ENCODE measurements around the gene LAPTM4A.
"Not testable (repeated sequence)": the region's sequence is repeated elsewhere in the genome, so short reads cannot be mapped to it uniquely, and the experiment has no call there.

Gene LAPTM4A

DNA sequence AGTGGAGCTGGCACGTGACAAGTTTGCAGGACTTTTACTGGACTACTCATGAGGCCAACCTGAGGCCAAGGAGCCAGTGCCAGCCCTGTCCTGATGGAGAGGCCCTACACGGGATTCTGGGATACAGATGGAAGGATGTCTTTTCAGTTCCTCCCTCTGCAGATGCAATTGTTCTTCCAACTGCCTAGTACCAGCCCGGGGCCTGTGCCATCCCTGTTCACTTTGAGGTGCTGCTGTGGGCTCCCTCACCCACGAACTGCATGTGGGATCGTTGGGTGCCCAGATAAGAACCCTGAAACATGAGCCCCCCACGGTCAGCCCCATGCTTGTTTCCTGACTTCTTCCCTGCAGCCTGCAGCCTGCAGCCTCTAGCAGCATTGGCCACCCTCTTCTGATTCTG lies 25.3 kb upstream of the LAPTM4A start:
- no peak for DNase-seq (ENCODE audit: low read depth)

GRCh38 chr2:20074901-20075300 lies 23.5 kb upstream of the LAPTM4A start:
- DNase-seq (ENCODE audit: low read depth) = no peak

GRCh38 chr2:20074046-20074648 lies 22.7 kb upstream of the LAPTM4A start:
- not testable (repeated sequence) for DNase-seq (ENCODE audit: low read depth)

DNA sequence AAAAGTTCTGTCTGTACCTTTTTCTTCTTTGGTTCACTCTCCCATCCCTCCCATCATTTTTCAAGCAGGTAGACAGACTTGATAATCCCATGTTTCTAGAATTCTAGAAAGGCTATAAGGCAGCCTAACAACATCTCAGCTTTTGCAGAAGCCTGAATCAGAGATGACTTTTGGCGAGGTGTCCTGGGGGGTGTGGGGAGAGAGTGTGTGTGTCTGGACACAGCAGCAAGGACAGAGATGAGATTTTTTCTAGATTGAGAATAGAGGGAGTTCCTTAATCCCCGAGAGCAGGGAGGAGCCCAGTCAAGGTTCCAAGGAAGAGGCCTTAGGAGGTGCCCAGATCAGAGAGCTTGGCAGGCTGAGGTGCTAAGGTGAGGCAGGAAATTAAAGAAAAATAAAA lies 22.0 kb upstream of the LAPTM4A start:
- DNase-seq (ENCODE audit: low read depth) = no peak

DNA sequence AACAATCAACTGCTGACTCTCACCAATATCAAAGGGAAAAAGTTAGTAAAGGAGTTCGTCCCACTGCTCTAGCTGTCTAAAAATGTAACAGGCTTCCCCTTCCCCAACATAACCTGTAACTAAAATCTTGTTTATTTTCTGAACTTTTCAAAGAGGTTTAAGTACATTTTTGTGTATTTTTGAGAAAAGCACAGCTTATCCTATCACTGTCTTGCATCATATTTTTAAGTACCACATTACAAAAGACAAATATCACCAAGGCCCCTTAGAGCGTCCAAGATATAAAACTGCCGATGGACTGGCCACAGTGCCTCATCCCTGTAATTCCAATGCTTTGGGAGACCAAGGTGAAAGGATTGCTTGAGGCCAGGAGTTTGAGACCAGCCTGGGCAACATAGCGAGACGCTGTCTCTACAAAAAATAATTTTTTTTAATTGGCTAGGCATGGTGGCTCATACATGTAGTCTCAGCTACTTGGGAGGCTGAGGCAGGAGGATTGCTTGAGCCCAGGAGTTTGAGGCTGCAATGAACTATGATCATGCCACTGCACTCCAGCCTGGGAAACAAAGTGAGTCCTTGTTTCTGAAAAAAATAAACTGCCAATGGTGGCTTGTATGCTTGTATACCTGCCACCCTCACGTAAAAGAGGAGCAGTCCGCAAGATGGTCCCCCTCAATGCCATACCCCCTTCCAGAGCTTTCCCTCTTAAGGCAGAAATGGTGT lies 21.2 kb upstream of the LAPTM4A start:
- no peak for DNase-seq (ENCODE audit: low read depth)

GRCh38 chr2:20071397-20072383 lies 20.3 kb upstream of the LAPTM4A start:
- no peak for DNase-seq (ENCODE audit: low read depth)

GRCh38 chr2:20069756-20070155 lies 18.3 kb upstream of the LAPTM4A start:
- no peak for DNase-seq (ENCODE audit: low read depth)

DNA sequence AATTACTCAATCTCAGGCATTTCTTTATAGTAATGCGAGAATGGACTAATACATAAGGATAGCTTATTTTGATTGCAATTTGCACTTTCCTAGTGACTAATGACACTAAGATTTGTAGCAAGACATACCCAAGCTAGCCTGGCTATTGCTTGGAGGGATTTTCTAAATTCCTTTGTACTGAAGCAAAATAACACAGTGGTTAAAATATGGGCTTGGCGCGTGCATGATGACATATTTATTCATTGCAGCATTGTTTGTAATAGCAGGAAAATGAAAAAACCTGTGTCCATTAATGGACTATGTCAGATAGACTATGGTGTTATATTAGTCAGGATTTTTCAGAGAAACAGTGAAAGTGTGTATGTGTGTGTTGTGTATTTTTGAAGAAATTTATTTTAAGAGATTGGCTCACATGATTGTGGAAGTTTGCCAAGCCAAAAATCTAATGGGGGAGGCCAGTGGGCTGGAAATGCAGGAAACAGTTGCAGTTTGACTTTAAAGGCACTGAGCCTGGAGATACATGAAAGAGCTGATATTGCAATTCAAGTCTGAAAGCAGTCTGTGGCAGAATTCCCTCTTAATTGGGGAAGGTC lies 16.7 kb upstream of the LAPTM4A start:
- DNase-seq (ENCODE audit: low read depth) = no peak

- DNase-seq (ENCODE audit: low read depth) = no peak
Measured at GRCh38 chr2:20065885-20066602, 14.6 kb upstream of the LAPTM4A start.

DNA sequence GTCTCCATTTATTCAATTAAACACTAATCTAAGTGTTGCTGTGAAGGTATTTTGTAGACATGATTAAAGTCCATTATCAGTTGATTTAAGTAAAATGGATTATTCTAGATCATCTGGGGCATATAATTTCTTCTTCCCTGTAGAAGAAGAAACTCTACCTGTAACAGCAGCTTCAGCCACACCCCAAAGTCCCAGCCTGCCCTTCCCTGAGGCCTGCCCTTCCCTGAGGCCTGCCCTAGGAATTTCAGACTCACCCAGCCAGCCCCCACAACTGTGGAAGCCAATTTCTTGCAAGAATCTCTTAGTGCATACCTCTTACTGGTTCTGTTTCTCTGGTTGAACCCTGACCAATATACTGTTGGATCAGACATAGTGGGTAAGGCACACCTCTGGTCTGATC lies 13.4 kb upstream of the LAPTM4A start:
- no peak for DNase-seq (ENCODE audit: low read depth)

DNA sequence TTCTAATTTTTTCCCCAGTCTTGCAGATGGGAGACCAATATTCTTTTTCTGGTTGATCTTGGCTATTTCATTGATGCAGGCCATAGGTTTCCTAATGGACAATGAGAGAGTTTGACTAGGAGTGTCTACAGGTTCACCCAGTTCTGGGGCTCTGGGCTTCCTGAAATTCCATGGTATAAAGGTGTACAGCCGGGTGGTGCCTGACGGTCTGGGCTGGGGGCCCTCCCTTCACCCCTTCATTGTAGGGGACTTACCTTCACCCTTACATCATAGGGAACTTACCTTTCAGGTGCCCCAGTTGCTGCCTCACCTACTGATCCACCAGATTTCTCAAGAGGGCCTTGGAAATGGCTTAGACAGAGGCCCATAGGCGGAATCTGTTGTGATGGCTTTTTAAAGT lies 13.0 kb upstream of the LAPTM4A start:
- DNase-seq (ENCODE audit: low read depth) = no peak

GRCh38 chr2:20062615-20063545 lies 11.5 kb upstream of the LAPTM4A start:
- DNase-seq (ENCODE audit: low read depth) = no peak

DNA sequence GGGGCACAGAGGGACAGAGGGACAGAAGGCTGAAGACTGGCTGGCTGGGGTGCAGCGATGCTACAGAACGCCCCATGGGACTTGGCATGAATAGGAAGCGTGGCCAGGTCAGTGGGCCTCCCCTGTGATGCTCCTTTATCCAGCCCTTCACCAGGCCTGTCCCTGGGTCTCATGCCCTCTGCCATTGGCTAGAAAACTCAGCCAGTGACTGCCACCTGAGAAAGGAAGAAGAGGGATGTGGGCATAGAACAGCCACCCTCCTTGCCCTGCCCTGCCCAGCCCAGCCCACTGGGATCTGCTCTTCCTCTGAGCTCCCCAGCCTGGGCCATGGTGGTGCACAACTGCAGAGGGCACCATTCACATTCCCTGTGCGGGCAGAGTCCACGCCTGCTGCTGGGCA lies 10.5 kb upstream of the LAPTM4A start:
- no peak for DNase-seq (ENCODE audit: low read depth)

DNA sequence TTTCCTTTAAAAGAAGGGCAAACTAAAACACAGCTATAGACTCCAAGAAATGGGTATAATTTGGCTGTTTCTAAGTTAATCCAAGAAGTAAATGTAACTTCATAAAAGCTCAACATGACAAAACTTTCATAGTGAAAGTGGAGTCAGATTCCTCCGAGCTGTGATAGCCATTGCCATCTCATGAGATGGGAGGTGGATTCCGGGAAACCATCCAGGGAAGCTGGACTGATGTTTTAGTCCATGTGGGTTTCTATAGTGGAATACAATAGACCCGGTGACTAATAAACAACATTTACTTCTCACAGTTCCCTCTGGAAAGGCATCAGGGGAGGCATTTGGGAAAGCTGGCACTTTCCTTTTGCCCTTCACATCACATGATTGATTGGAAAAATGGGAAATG lies 10.0 kb upstream of the LAPTM4A start:
- no peak for DNase-seq (ENCODE audit: low read depth)

GRCh38 chr2:20060106-20060505 lies 8.7 kb upstream of the LAPTM4A start:
- DNase-seq (ENCODE audit: low read depth) = no peak

GRCh38 chr2:20057268-20057667 lies 5.8 kb upstream of the LAPTM4A start:
- no peak for DNase-seq (ENCODE audit: low read depth)

GRCh38 chr2:20054931-20055330 lies 3.5 kb upstream of the LAPTM4A start:
- no peak for DNase-seq (ENCODE audit: low read depth)

- DNase-seq (ENCODE audit: low read depth) = no peak
Measured at GRCh38 chr2:20054119-20054518, 2.7 kb upstream of the LAPTM4A start.

- no peak for DNase-seq (ENCODE audit: low read depth)
Measured at GRCh38 chr2:20052861-20053281, 1.4 kb upstream of the LAPTM4A start.

GRCh38 chr2:20052229-20052851 lies 912 bp upstream of the LAPTM4A start:
- DNase-seq (ENCODE audit: low read depth) = no peak
